HL-60 (cell line): Measurements from ENCODE around the gene DOLK.

ENCODE experiments used
- DNase-seq, 2 experiments: peaks; one replicate each; pipeline ENCODE4 v3.0.0-alpha.2; 2010 to 2020; ENCODE audit warnings: low read depth in 1 of 2, low spot score in 1 of 2
- H3K27ac ChIP-seq: fragments of 250-450 bp; sonication (Bioruptor Pico); replicated peaks from 2 replicates; pipeline ENCODE4 v1.5.1; 2020; ENCODE audit warnings: mild to moderate bottlenecking, moderate library complexity
- H3K27me3 ChIP-seq: fragments of 250-450 bp; sonication (Bioruptor Pico); 2 replicates; pipeline ENCODE4 v1.5.1; 2021; ENCODE audit warnings: mild to moderate bottlenecking, moderate library complexity; ENCODE audit not compliant: insufficient read depth, poor library complexity, severe bottlenecking
- H3K4me3 ChIP-seq: replicated peaks from 2 replicates; pipeline ENCODE4 v1.5.1; 2011; ENCODE audit warnings: mild to moderate bottlenecking, control low read depth, low read length; ENCODE audit not compliant: insufficient read depth
- GABPA ChIP-seq: IDR thresholded peaks from 2 replicates; pipeline ENCODE4 v1.6.1; 2012; ENCODE audit warnings: low read depth
- POLR2AphosphoS5 ChIP-seq: IDR thresholded peaks from 2 replicates; pipeline ENCODE4 v1.6.1; 2012; ENCODE audit warnings: low read depth
- SPI1 ChIP-seq: IDR thresholded peaks from 2 replicates; pipeline ENCODE4 v1.6.1; 2012; ENCODE audit warnings: low read depth, mild to moderate bottlenecking, borderline replicate concordance
- TF ChIP-seq, protein P1 (sequence below): IDR thresholded peaks from one replicate; pipeline ENCODE4 v1.5.1; 2011; ENCODE audit warnings: low read length, control low read depth, inconsistent platforms; ENCODE audit not compliant: insufficient read depth
- TF ChIP-seq, protein P2 (sequence below): IDR thresholded peaks from 2 replicates; pipeline ENCODE4 v1.6.1; 2012; ENCODE audit warnings: low read depth; ENCODE audit not compliant: insufficient replicate concordance

Gene DOLK

DNA sequence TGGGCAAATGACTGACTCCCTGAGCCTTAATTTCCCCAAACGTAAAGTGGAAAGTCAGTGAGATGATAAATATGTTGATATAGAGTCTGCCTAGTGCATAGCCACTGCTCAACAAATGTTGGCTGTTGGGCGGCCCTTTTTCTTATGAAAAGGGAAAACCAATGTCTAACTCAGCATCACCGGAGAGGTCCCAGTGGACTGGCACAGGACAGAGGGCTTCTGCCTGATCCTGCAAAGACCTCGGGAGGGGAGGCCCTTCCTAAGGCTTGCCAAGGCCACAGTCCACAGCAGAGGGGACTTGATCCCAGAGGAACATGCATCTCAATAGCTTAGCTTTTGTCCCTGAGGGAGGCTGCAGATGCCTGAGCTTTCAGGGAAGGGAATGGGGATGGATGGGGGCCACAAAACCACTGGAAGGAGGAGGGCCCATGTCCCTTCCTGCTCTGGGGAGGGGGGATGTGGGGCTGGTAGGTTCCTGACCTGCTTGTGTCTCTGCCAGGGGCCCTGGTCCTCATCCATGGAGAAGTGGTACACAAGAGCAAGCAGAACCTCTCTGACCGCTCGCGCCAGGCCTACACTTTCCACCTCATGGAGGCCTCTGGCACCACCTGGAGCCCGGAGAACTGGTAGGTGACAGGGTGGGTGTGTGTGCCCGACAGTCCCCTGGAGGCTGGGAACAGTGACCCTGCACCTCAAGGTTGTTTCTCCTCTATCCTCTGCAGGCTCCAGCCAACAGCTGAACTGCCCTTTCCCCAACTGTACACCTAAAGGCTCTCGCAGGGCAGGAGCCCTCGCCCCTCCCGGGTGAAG, 6.3 kb downstream of the DOLK start:
- H3K4me3 ChIP-seq = no peak overlapping the region
- TF ChIP-seq, protein P1, sequence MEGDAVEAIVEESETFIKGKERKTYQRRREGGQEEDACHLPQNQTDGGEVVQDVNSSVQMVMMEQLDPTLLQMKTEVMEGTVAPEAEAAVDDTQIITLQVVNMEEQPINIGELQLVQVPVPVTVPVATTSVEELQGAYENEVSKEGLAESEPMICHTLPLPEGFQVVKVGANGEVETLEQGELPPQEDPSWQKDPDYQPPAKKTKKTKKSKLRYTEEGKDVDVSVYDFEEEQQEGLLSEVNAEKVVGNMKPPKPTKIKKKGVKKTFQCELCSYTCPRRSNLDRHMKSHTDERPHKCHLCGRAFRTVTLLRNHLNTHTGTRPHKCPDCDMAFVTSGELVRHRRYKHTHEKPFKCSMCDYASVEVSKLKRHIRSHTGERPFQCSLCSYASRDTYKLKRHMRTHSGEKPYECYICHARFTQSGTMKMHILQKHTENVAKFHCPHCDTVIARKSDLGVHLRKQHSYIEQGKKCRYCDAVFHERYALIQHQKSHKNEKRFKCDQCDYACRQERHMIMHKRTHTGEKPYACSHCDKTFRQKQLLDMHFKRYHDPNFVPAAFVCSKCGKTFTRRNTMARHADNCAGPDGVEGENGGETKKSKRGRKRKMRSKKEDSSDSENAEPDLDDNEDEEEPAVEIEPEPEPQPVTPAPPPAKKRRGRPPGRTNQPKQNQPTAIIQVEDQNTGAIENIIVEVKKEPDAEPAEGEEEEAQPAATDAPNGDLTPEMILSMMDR = no peak
- TF ChIP-seq SPI1 (no peak), GABPA (no peak), POLR2AphosphoS5 (no peak)
- TF ChIP-seq, protein P2, sequence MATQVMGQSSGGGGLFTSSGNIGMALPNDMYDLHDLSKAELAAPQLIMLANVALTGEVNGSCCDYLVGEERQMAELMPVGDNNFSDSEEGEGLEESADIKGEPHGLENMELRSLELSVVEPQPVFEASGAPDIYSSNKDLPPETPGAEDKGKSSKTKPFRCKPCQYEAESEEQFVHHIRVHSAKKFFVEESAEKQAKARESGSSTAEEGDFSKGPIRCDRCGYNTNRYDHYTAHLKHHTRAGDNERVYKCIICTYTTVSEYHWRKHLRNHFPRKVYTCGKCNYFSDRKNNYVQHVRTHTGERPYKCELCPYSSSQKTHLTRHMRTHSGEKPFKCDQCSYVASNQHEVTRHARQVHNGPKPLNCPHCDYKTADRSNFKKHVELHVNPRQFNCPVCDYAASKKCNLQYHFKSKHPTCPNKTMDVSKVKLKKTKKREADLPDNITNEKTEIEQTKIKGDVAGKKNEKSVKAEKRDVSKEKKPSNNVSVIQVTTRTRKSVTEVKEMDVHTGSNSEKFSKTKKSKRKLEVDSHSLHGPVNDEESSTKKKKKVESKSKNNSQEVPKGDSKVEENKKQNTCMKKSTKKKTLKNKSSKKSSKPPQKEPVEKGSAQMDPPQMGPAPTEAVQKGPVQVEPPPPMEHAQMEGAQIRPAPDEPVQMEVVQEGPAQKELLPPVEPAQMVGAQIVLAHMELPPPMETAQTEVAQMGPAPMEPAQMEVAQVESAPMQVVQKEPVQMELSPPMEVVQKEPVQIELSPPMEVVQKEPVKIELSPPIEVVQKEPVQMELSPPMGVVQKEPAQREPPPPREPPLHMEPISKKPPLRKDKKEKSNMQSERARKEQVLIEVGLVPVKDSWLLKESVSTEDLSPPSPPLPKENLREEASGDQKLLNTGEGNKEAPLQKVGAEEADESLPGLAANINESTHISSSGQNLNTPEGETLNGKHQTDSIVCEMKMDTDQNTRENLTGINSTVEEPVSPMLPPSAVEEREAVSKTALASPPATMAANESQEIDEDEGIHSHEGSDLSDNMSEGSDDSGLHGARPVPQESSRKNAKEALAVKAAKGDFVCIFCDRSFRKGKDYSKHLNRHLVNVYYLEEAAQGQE = no peak
- no peak overlapping the region for H3K27ac ChIP-seq
- DNase-seq = no peak
- H3K27me3 ChIP-seq = no peaks in the 10 kb centered on the region

DNA sequence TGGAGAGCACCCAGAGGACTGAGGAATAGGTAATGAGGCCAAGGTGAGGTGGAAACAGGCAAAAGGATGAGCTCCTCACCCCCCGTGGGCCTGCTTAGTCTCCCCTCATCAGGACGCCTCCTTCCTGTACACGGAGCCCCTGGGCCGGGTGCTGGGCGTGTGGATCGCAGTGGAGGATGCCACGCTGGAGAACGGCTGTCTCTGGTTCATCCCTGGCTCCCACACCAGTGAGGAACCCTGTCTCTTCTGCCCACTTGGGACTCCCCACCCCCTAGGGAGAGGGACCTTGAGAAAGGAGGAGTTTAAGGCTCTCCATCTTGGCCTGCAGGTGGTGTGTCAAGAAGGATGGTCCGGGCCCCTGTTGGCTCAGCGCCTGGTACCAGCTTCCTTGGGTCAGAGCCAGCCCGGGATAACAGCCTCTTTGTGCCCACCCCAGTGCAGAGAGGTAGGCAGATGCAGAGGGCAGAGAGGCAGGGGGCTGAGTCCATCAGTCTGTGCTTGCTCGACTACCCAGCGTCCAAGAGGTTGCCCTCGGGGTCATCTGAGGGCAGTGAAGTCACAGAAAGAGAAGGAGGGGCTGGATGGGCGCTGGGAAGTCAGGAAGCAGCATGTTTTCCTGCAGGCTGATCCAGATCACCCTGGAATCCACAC, 7.0 kb downstream of the DOLK start:
- no peak for DNase-seq
- TF ChIP-seq, protein P2 = no peak
- TF ChIP-seq, protein P1 = no peak
- TF ChIP-seq GABPA (no peak), POLR2AphosphoS5 (no peak), SPI1 (no peak)
- Histone ChIP-seq H3K27me3 (no peaks in the 10 kb centered on the region), H3K27ac (no peak overlapping the region), H3K4me3 (no peak overlapping the region)

DNA sequence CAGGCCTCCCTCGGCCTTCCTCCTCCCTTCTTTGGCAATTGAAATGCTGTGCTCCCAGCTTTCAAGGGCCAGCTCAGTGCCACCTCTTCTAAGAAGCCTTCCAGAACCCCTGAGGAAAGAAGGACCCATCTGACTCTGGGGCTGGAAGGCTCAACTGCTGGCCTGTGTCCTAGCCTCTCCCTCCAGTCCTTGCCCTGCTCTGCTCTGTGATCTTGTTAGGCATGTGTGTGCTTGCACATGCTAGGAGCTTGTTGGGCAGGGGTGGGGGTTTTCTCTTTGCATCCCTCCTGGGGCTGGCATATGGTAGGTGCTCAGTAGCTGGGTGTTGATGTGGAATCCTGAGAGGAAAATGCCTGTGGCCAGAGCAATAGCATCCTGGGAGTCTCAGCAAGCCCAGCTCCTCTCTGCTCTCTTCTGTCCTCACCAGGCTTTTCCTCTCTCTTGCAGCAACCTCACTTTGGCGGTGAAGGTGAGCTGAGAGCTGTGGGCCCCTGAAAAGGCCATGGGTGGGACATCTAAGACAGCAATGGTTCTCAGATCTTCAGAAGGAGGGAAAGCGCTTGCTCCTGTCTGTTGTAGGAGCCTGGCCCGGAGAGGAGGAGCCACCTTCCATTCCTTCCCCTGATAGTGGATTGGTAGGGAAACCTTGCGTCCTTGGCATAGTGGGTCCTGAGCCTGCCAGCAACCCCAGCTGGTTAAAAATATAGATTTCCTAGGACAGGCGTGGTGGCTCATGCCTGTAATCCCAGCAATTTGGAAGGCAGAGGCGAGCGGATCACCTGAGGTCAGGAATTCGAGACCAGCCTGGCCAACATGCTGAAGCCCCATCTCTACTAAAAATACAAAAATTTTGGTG, 9.9 kb downstream of the DOLK start:
- H3K27me3 ChIP-seq = no peaks in the 10 kb centered on the region
- DNase-seq = no peak
- H3K27ac ChIP-seq = no peak overlapping the region
- no peak overlapping the region for H3K4me3 ChIP-seq
- TF ChIP-seq, protein P1 = no peak
- TF ChIP-seq POLR2AphosphoS5 = no peak
- no peak for TF ChIP-seq SPI1
- TF ChIP-seq, protein P2 = no peak
- TF ChIP-seq GABPA = no peak
